ENCODE measurements around the gene PRDM16. TPM values are rescaled to one million over a fixed set of nuclear protein-coding genes. Genes with fewer than 3 reads are reported as not detected.

PRDM16 gene
- polyA plus RNA-seq, 1 donor, result 0.62 TPM

DNA sequence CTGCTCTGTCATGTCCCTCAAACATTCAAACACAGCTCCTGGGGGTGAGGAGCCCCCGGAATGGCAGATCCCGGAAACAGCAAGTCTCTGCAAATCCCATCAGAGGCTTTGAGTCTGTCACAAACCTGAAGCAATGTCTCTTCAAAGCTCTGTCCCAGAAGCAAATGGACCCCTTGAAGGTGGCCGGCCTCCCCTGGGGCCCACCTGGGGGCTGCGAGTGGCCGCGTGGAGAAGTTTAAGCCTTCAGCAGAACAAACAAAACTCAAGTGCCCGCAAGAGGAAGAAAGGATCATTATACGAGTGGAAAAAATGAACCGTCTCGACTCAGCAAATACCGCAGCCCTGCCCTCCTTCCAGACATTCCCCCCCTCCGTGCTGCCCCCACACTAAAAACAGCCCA is 53.3 kb downstream of the PRDM16 start:
- no peak for DNase-seq (ENCODE audit: low read depth)

DNA sequence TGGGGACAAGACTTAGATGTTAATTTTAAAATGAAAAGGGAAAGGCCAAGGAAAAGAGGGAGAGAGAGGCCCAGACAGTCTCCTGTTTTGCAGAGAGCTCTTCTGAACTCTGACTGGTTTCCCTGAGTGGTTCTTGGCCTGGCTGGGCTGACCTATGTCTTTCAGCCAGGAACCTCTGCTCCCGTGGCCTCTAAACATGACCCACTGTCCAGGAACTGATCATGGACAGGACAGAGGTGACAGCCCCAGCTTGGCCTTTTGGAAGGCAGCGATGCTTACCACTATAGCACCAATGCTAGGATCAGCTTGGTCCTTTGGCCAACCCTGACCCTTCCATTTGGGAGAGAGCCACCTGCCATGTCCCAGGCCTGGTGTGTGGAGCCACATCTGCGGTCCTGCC is 55.2 kb downstream of the PRDM16 start:
- DNase-seq (ENCODE audit: low read depth), result no peak

DNA sequence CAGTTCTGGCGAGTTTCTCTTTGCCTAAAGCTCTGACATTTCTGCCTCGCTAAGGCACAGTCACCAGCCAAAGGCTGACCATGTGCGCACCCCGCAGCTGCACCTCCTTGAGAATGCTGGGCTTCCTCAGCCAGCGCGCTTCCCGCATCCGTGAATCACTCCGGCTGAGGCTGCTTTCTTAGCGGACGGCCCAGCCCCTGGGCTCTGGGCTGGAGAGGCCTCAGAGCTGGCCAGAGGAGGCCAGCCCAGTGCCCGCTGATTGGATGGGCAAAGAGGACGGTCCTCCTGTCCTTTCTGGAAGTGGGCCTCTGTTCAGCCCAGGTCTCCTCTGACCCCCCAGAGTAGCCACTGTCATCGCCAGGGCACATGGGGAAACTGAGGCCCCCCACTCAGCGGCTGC is 56.1 kb downstream of the PRDM16 start:
- DNase-seq (ENCODE audit: low read depth), result no peak

DNA sequence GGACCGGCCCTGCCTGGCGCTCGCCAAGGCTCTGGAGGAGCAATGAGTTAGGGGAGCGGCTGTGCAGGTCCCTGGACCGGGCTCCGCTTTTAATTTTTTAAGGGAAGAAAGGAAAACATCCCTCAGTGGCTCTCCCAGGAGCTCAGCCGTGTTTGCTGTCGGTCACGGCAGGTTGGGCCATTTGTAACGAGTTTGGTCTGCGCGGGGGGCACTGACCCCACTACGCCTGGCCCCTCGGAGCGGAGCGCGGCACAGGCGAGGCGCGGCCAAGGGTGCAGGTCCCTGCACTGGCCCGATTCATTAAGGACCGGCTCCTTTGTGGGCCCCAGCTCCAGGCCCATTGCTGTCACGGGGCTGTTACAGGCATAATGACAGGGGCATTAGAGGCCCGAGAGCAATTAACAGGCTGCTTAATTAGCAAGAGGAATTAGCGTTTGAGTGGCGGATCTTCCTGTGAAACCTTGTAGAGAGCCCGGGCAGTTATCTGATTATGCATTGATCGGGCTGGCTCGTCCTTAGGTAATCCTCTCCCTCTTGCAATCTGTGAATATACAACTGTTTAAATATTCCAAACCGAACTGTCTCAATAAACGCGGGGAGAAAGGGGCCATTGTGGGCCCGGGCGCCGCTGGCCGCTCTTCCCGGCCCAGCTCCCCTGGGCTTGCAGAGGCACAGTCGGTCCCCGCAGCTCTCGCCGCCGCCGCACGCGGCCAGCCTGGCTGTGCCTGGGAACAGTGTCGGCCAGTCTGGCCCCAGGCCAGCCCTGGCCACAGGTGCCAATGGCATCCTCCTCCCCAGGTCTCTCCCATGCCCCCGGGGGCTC is 56.8 kb downstream of the PRDM16 start:
- DNase-seq (ENCODE audit: low read depth), result no peak

DNA sequence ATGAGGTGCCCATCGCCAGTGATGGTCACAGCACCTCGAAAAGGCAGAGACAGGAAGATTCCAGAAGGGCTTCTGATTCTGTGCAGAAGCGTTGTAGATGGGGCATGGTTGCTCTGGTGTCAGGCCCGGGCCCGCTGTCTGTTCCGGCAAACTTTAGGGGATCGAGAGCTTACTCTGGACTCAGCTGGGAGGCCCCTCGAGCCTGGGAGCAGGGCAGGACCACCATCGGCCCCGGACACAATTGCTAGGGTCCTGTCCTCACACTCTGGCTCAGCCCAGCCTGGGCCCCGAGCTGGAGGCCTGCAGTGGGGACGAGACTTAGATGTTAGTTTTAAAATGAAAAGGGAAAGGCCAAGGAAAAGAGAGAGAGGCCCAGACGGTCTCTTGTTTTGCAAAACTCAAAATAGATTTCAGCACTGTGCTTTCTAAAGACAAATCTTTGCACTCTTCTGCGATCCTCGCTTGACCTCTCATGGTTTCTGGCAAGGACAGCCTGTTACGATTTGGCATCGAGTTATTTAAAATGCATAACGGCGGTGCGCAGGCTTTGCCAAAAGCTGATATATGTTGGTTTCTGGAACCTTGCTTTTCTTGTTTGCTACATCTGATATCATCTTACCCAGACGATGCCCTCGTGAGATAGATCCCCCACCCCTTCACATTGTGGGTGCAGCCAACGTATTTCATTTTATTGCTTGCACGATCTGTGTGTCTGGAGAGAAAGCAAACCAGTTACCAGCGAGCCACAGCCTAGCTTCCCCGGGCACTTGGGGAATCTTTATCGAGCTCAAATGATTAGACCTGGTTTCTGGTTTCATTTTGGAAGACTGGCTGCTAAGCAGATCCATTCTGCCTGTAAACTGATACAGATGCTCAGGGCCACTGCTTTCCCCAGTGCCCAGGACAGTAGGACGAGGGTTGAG is 58.0 kb downstream of the PRDM16 start:
- DNase-seq (ENCODE audit: low read depth), result peak; percentile 28

DNA sequence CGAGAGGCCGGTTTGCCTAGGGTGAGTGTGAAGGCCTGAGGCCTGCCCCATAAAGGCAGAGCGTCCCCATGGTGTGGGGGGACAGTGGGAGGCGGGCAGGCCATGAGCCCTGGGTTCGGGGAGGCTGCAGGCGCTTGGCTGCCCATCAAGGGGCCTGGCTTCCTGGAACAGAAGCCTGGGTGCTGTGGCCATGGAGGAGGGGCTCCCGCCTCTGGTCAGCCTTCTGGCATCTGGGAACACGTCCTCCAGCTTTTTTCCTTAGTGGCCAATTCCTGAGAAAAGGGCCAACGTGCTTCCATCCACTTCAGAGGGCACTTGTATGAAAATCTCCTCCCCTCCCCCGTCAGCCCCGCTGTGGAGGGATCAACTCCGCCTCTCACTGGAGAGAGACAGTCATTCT is 58.7 kb downstream of the PRDM16 start:
- DNase-seq (ENCODE audit: low read depth), result no peak

DNA sequence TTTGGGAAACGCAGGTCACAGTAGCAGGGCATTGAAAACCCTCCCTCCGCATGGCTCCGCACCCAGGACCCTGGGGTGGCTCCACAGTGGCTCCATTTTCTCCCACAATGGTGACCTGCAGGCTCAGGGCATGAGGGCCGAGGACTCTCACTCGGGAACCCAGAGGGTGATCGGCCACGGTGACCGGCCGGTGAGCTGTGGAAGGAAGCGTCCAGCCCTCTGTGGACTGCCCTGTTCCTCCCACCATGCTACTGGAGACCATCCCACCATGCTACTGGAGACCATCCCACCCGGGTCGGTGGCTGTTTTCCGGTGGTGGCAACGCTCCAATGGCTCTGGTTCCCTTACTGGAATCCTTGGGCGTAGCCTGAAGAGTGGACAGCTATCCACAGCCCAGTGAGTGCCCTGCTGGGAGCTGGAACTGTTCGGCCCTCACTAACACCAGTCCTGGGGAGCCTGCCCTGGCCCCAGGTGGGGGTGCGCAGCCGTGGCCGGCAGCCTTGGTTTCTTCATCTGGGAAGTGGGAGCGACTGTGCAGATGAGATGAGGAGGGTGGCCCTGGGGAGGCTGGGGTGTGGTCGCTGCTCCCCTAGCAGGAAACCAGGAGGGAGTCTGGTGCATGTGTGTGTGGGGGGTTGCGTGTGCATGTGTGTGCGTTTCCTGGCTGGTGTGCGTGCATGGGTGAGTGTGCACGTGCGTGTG is 59.6 kb downstream of the PRDM16 start:
- no peak for DNase-seq (ENCODE audit: low read depth)

DNA sequence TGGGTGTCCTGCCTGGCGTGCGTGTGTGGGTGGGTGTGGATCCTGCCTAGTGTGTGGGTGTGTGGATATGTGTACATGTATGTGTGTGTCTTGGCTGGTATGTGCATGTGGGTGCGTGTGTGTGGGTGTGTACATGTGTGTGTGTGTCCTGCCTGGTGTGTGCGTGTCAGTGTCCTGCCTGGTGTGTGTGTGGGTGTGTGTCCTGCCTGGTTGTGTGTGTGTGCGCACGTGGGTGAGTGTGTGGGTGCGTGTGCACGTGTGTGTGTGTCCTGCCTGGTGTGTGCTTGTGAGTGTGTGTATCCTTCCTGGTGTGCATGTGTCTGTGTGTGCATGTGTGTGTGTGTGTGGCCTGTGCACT is 60.1 kb downstream of the PRDM16 start:
- no peak for DNase-seq (ENCODE audit: low read depth)

DNA sequence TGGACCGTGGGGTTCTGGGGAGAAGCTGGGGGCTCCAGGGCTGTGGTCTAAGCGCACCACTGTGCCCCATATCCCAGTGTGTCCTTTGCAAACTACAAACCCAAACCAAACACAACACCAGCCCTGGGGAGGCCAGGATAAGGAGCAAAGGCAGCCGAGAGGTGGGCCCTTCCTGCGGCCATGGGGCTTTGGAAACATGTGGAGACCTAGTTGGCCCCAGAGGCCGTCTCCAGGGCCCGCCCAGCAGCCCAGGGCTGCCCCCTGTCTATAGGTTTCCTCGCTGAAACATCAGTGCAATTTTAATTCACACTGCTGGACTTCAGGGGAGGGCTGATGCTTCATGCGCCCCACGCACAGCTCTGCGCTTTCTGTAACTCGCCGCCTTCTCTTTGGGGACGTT is 61.3 kb downstream of the PRDM16 start:
- DNase-seq (ENCODE audit: low read depth), result no peak

DNA sequence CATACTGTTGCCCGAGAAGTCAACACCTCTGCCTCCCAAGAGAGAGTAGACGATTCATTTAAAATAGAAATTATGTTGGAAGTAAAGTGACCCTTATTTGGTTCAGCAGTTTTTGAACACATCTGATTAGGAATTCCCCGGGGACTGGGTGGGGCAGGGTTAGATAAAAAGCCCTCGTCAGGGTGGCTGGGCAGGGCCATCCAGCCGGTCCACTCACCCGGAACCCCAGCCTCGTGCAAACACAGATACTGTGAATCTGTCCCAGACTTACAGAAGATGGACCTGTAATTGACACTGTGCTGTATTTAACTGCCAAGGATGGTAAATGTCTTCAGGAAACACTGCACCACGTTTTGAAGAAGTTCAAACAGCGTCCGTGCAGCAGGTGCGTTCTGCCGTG is 63.7 kb downstream of the PRDM16 start:
- no peak for DNase-seq (ENCODE audit: low read depth)

DNA sequence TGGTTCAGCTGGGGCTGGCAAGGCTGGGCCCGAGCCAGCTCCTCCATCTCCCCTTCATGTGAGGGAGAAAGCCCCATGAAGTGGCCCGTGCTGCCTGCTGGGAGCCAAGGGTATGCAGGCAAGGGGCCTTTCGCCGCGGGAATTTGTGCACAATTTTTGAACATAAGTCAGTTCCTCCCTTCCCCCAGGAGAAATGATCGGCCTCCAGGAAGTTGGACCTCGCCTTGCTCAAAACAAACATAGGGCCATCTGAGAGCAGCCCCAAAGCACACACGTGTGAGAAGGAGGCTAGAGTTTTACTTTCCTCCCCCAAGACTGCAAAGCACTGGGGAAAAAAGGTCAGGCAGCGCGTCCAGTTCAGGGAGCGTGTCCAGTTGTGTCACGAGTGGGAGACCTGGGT is 64.7 kb downstream of the PRDM16 start:
- DNase-seq (ENCODE audit: low read depth), result no peak

DNA sequence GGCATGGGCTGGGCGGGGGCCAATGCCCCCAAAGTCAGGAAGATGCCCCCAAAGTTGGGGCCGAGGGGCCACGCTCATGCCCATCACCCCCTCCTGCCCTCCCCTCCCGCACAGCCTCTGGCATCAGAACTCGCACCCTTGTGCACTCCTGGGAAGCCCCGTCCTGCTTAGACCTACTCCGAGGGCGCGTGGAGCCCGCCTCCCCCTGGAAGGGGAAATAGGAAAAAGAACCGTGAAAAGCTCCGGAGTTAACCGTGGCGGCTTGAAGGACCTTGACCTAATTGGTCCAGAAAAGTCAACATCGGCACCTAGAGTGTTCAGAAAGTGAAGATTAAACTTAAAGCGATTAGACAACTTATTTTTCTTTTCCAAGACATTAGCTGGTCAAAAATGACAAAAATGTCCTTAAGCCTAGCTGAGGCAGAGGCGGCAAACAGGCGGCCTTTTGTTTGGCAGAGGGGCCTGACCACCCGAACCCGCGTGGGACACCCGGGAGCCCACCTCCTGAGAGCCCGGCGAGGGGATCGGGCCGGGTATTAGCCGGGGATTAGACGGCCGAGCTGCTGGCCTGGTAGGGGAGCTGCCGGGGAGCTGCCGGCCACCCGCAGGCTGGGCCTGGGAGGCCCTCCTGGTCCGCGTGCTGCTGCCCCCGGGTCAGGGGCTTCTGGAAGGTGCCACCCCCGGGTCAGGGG is 65.5 kb downstream of the PRDM16 start:
- DNase-seq (ENCODE audit: low read depth), result no peak

DNA sequence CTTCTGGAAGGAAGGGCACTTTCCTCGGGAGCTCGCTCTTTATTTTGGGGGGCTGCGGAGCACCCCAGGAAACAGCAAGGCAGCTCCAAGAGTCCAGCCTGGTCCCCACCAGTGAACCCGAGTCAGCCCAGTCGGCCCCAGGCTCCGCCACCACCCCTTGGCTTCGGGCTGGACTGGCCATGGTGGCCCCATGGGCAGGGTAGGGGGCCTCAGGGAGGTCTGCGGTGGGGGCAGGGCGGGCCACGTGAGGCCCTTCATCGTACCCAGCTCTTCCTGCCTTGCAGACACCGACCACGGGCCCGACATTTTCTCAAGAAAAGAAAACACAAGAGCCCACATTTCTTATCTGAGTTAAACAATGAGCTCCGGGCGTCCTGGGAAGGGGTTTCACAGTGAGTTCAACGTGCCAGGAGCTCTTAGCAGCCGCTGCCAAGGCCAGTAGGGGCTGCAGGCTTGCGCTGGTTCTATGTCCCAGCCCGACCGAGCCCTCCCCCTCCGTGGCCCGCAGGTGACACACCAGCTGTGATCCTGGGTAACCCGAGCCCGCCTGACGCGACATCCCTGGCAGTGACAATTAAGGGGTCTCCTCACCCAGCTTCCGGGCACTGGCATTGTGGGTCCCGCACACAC is 66.2 kb downstream of the PRDM16 start:
- DNase-seq (ENCODE audit: low read depth), result no peak

DNA sequence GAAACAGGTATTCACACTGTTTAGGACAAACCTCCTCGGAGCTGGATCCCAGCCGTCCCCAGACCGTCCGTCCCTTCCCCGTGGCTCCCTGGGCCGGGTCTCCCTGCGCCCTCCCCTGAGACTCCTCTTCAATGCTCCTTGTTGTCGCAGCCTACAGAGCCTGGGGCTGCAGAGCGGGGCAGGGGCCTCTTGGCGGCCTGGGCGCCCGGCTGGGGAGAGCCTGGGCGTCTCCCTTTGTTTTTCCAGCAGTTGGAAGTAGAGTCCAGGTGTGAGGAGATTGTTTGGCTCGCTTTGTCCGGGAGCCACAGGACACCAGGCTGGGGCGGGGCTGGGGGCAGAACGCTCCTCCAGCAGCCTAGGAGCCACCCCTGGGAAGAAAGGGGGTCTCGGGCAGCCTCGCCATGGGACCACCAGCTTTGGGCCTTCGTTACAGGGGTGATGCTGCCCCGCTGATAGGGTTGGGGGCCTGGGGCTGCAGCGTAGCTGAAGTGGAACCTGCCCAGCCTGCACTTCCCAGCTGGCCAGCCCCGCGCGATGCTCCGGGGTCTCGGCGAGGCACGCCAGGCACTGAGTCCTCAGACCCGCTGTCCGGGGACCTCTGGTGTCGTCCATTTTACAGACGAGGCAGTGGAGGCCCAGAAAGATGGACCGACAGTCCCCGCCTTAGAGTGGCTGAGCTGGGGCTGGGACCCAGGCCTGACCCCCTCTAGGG is 66.9 kb downstream of the PRDM16 start:
- no peak for DNase-seq (ENCODE audit: low read depth)

DNA sequence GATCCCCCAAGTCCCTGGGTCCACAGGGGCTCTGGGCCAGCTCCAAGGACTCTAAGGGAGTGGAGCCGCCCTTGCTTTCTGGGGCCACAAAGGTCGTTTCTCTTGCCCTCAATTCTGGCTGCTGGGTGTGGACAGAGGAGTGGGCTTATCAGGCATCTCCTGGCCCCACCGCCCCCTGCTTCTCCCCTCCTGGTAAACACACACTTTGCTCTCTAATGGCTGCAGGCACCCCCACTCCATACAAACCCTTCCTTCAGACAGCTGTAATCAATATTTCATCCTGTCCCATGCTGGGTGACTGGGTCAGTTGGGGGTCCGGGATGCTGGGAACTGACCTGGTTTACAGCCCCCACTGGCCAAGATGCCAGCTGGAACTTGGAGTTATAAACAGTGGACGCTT is 67.5 kb downstream of the PRDM16 start:
- DNase-seq (ENCODE audit: low read depth), result no peak

DNA sequence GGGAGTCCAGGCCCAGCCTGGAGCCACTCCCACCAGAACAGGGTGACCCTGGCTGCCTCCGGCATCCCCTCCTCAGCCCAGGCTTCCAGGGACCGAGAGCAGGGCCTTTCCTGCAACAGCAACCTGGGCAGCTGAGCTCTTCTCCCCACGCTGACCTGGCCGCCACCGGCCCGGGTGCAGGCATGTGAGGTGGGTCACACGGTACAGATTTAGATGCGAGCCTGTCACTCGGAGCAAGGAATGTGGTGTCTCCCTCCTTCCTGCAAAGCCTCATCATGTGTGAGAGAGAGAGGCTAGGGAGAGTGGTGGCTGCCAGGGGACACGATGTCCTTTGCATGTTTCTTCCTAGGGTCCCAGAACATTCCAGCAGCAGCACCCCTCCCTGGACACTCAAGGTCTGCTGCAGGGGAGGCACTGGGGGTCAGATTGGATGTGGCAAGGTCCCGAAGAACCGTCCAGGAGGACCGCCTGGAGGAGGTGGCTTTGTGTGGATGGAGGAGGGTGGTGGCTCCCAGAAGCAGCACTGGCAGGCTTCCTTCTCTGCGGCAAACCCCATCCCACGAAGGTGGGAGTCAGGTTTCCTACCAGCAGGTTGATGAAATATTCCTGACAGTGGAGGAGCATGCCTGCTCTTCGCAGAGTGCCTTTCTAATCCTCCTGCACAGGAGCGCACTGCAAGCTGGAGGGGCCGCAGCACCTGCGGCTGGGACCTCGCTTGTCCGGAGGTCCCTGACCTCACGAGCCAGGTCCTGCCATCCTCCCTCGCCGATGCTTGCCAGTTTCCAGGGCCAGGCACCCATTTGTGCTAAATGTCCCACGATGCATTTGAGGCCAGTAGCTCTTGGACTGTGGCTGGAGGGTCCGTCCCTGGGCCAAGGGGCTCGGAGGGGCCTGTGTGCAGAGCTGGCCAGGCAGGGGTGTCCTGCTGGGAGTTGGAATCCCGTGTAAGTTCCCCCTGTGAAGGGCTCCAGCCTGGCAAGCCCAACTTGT is 68.4 kb downstream of the PRDM16 start:
- DNase-seq (ENCODE audit: low read depth), result no peak

DNA sequence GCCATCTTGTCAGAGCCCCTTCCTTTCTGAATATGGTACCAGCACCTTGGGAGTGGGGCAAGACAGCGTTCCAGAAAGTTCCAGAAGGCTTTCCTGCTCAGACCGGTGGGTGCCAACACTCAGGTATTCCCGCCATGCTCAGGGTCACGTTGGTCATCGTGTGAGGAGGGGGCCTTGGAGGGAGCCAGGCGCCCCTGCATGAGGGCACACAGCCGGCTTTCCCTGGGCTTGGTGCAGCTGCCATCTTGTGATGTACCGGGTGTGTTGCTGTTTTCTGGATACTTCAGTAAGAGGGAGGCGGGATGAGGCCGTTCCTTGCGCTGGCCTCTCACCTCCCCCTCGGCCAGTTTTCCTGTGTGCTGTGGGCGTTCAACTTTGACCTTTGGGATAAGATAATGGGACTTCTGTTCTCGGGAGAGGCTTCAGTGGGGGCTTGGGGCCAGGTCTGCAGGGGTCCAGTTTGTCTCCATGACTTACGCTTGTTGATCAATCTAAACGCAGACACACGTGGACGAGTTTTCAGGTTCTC is 69.7 kb downstream of the PRDM16 start:
- DNase-seq (ENCODE audit: low read depth), result no peak

DNA sequence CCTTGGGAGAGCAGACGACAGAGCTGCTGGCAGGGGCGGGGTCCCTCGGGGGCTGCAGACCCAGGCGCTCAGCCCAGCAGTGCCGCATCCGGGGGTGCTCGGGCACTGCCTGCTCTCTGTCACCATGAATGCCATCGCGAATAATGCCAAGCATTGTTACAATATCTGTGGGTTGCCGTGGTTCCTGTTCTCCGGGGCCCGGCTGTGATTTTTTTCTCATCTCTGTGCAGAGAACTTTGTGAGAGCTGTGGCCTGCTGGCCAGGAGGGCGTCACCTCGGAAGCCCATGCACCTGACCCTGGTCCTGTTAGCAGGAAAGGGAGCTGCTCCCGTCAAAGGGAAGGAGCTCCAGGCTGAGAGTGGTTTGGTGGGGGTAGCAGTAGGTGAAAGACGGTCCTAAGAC is 70.4 kb downstream of the PRDM16 start:
- DNase-seq (ENCODE audit: low read depth), result no peak

DNA sequence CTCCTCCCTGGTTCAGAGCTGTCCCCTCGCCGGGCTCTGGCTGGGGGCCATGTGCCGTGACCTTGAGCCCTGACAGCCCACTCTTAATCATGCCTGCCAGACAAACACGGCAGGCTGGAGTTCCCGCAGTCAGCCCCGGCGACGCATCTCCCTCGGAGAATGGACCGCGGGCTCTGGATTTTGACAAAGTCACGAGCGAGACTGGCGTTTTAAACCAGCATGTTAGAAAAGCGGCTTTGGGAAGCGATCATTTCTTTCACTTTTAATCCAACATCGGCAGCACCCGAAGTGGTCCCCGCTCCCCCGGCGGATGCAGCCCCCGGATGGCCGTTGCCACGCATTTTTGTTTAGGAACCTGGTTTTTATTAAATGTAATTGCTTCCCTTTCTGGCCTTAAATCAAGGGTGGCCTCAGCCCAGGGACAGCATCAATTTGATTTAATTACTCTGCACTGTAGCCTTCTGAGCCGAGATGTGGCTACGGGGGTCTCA is 70.9 kb downstream of the PRDM16 start:
- no peak for DNase-seq (ENCODE audit: low read depth)
